ENCODE data around the gene ABCA4.
A peak's percentile ranks its signal among the peaks of the same experiment; 100 is the strongest.
"Not testable (repeated sequence)": the region's sequence is repeated elsewhere in the genome, so short reads cannot be mapped to it uniquely, and the experiment has no call there.

Gene ABCA4

GRCh38 chr1:93969371-93969770 lies 151.6 kb downstream of the ABCA4 start:
- no peak for DNase-seq

- DNase-seq: no peak
Measured at GRCh38 chr1:93967306-93967705, 153.6 kb downstream of the ABCA4 start.

- DNase-seq: no peak
Measured at GRCh38 chr1:93965888-93966287, 155.1 kb downstream of the ABCA4 start.

GRCh38 chr1:93965256-93965655 lies 155.7 kb downstream of the ABCA4 start:
- DNase-seq: no peak

GRCh38 chr1:93964777-93965200 lies 156.2 kb downstream of the ABCA4 start:
- DNase-seq: no peak

- no peak for DNase-seq
Measured at GRCh38 chr1:93964096-93964776, 156.7 kb downstream of the ABCA4 start.

GRCh38 chr1:93963585-93963984 lies 157.4 kb downstream of the ABCA4 start:
- DNase-seq: no peak

- DNase-seq: no peak
Measured at GRCh38 chr1:93961906-93962305, 159.0 kb downstream of the ABCA4 start.

GRCh38 chr1:93961443-93961842 lies 159.5 kb downstream of the ABCA4 start:
- no peak for DNase-seq

- no peak for DNase-seq
Measured at GRCh38 chr1:93960641-93961147, 160.3 kb downstream of the ABCA4 start.

- no peak for DNase-seq
Measured at GRCh38 chr1:93959413-93959812, 161.5 kb downstream of the ABCA4 start.

- DNase-seq: peak; percentile 15
Measured at GRCh38 chr1:93958726-93959100, 162.2 kb downstream of the ABCA4 start.

GRCh38 chr1:93958032-93958725 lies 162.8 kb downstream of the ABCA4 start:
- DNase-seq: no peak

GRCh38 chr1:93955765-93956164 lies 165.2 kb downstream of the ABCA4 start:
- DNase-seq: no peak

- not testable (repeated sequence) for DNase-seq
Measured at GRCh38 chr1:93947002-93947686, 173.8 kb downstream of the ABCA4 start.
